Frontal cortex (tissue), 4 donors: Measurements from ENCODE around the gene LRRK1. TPM values are rescaled to one million over a fixed set of nuclear protein-coding genes. Genes with fewer than 3 reads are reported as not detected.

Experiments
- DNase-seq, 2 donors: peaks; one replicate each; pipeline ENCODE4 v3.0.0; 2012; ENCODE audit warnings: low spot score in 2 of 2
- FAIRE-seq: peaks from 2 replicates; lab custom pipeline; 2012; peaks lifted over from hg19 to GRCh38; lab: Jason Lieb, UNC
- total RNA-seq: library from RNA; depleted of rRNA; stranded (reverse); fragments of >200 nt; gene quantifications from one replicate; pipeline ENCODE4 v1.2.3, GENCODE V29; 2014
- donor health status: control.
- donor health status: control.
- donor health status: control.

Gene LRRK1
- total RNA-seq, 1 donor from 2014 or later: 0.82 TPM

DNA sequence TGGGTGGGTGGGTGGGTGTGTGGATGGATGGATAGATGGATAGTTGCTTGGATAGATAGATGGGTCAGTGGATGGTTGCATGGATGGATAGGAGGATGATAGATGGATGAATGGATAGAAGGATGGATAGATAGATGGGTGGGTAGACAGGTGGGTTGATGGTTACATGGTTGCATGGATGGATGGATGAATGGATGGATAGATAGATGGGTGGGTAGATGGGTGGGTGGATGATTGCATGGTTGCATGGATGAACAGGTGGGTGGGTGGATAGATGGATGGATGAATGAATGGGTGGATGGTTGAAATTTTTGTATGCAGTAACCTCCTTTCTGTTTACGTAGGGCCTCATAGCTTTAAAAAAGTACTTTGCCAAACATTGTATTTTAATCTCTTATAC lies 79.5 kb downstream of the LRRK1 start:
- DNase-seq (no peak), FAIRE-seq (no peak)

GRCh38 chr15:100999369-100999768 lies 80.2 kb downstream of the LRRK1 start:
- FAIRE-seq: no peak
- no peak for DNase-seq

- DNase-seq (no peak), FAIRE-seq (no peak)
Observed at GRCh38 chr15:101000271-101000681, 81.1 kb downstream of the LRRK1 start.

GRCh38 chr15:101001056-101001455 lies 81.9 kb downstream of the LRRK1 start:
- no peak for FAIRE-seq

DNA sequence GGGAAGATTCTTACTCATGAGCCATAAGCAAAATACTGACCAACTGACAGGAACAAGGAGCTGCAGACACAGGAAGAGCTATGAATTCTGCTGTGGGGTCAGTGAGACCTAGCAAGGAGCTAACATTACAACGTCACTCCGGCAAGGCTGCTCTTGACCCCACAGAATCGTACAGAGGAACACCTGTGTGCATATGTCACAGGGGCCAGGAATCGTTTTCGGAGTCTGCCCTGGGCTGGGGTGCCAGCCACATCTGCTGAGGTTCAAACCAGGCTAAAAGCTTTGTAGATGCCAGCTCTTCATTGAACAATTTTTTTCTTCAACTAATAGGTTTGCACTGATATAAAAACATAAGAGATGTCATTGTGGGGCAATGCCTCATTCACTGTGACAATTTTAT lies 82.6 kb downstream of the LRRK1 start:
- FAIRE-seq: no peak

More at GRCh38 chr15:101001056-101001455, 81.9 kb downstream of the LRRK1 start:
- no peak for DNase-seq

GRCh38 chr15:101003081-101003480 lies 83.9 kb downstream of the LRRK1 start:
- no peak for DNase-seq
- FAIRE-seq: no peak

More for the DNA sequence above, 82.6 kb downstream of the LRRK1 start:
- no peak for DNase-seq

GRCh38 chr15:101003706-101004105 lies 84.5 kb downstream of the LRRK1 start:
- DNase-seq (no peak), FAIRE-seq (no peak)

- DNase-seq: no peak
- no peak for FAIRE-seq
Observed at GRCh38 chr15:101004500-101004899, 85.3 kb downstream of the LRRK1 start.

DNA sequence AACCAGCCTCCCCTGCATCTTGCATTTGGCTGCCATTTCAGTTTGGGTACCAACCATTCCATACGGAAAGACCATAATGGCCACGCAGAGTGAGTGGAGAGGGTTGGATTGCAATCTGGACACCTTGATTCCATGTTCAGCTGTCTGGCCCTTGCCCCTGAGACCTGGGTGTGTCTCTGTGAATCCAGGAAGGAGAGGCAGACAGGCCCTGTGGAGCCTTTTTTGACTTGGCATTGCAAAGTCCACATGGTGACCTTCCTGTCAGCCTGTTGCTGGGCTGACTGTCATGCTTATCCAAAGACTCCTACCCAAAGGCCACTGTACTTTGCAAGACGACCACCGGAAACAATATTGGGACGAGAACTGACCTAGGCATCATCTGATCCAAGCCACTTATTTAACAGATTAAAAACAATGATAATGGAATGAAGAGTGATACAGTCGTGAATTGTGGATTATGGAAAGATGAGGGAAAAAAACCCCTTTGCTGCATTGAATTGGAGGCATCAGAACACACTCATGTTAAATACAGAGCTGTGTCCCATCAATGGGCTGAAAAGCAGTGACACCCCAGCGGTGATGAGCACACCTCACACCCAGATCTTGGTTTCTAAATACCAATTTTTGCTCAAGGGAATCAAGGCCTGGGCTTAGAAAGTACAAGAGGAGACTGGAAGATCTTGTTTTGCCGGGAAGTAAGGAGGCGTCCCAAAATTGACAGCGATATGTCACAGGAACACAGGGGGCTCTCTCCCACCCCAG lies 86.0 kb downstream of the LRRK1 start:
- DNase-seq: no peak
- no peak for FAIRE-seq

GRCh38 chr15:101006931-101007691 lies 88.0 kb downstream of the LRRK1 start:
- FAIRE-seq (no peak), DNase-seq (peak; percentile 64 to 83)

- FAIRE-seq: no peak
- peak in 1 of 2 donors; percentile 74 for DNase-seq
Observed at GRCh38 chr15:101008158-101009139, 89.3 kb downstream of the LRRK1 start.

DNA sequence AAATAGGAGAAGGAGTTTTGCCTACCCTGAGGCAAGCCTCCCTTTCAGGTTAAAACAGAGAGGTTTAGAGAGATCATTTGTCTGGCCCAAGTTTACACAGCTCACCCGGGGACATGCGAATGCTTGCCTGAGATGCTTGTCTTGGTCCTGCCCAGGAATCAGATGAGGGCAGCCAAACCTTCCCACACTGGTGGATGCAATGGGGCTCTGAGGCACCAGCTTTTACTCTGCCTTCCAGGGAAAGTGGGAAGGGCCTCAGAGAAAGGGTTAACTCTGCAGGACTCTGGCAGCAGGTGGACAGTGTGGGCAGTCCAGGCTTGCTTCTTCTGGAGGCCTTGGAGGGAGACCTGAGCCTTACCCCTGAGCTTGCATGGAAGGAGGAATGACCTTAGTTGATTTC lies 90.0 kb downstream of the LRRK1 start:
- DNase-seq: no peak
- FAIRE-seq: no peak

DNA sequence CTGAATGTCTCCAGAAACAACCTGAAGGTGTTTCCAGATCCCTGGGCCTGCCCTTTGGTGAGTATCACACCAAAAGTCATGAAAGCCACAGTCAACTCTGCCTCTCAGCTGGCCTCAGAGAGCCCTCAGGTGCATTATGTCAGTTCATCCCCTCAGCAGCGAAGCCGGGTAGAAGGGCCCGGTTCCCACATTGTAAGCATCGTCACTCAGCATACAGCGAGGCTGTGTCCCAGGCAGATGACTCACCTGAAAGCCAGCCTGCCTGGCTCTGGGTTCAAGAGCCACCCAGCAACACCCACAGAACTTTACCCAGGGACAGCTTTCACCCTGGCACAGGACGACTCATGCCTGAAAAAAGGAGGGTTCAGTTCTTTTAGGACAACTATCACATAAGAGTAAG lies 91.6 kb downstream of the LRRK1 start:
- FAIRE-seq: no peak
- no peak for DNase-seq

DNA sequence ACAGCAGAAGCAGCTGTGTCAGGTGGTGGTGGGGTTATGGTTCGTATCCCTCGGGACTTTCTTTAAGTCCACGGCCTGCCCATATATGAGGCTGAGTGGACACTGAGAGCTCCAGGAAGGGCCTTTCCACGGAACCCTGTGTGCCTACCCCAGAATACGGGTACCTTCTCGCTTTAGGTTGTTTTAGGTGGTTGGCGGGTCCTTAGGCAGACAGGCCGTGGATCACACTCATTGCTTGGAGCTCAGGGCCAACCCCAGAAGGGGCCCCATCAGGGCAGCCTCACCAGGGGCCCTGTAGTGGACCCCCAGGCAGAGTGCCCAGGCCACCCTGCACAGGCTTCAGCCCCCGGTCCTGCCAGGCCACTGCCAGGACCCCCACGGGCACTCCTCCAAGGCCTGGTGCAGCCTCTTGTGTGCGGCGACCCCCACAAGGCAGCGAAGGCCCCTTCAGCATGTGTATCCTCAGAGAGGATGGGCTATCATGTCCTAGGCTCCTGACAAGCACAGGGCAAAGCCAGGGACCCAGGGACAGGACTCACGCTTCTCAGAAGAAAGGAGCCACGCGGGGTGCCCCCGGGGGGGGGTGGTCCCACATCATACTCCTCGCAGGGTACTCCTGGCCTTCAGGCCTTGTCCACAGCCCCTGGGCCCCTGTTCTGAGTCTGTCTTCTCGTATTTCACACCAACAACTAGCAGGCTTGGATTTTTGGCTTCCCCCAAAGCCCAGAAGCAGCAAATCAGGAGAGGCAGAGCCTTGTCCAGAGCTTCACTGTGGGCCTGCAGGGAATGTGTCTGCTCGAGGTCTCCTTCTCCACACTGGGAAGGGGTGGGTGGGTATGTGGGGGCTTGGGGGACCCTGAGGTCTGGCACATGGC lies 93.4 kb downstream of the LRRK1 start:
- FAIRE-seq (no peak), DNase-seq (no peak)

- FAIRE-seq (no peak), DNase-seq (no peak)
Observed at GRCh38 chr15:101013201-101013550, 94.0 kb downstream of the LRRK1 start.

- DNase-seq (no peak), FAIRE-seq (no peak)
Observed at GRCh38 chr15:101013769-101014675, 94.9 kb downstream of the LRRK1 start.

DNA sequence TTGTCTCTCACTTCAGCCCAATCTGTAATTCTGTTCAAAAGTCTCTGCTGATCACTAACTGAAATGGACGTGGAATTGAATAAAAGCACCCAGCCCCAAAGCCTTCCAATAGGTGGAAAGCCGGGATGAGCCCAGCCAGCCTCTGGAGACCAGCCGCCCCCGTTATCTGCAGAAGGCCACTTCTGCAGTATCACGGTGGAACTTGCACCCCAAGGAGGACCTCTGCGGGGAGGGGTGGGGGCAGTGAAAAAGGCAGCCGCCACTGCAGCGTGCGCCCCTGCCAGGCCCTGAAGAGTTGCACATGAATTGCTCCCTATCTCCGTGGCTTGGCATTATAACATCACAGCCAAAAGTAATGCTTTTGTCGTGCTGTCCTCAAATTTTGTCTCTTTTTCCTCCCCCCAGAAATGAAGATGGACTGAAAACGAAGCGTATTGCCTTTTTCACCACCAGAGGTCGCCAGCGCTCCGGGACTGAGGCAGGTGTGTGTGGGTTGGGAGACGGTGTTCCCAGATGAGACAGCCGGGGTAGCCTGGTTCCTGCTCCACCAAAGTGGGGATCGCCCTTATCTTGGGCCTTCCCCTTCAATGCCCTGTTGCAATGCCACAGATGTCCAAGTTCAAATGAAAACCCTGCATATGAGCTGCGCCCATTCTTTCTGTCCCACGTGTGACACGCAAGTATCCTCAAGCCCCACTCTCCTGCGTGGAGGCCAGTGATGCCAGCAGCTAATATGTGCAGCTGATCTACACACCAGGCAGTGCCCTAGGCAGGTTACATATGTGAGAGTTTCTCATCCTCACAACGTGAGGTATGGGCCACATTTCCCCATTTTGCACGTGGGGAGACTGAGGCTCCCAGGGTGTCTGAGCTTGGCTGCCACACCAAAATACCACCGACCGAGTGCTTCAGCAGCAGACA lies 96.0 kb downstream of the LRRK1 start:
- FAIRE-seq: no peak
- peak; percentile 69 to 87 for DNase-seq
